ENCODE data around the gene CD300LF. TPM values are rescaled to one million over a fixed set of nuclear protein-coding genes. Genes with fewer than 3 reads are reported as not detected.

CD300LF gene
- total RNA-seq, 1 donor from 2014 or later, result not detected

DNA sequence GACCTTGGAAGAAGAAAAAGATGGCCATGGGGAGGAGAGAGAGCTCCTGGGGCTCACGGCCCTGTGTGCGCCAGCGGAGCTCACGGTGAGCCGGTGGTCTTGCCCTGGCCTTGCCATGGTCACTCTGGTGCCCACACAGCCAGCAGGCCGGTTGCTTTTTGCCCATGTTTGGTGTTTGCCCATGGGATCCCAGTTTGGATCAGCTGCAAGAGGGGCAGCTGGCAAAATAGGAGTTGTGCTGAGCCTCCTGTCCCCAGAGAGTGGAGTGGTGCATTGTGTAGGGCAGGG, 37.3 kb upstream of the CD300LF start:
- DNase-seq (ENCODE audit: low spot score), result no peak
- Mint-ChIP-seq H3K27ac (ENCODE audit: unreplicated experiment) (peak overlapping the region; percentile 93), H3K9me3 (ENCODE audit: low read depth) (no peaks in the 10 kb centered on the region), H3K4me3 (ENCODE audit: unreplicated experiment) (peak overlapping the region; percentile 88), H3K4me1 (ENCODE audit: low read depth) (peaks cover 50% of the 10 kb centered on the region), H3K36me3 (ENCODE audit: low read depth) (peaks cover 3% of the 10 kb centered on the region), H3K27me3 (ENCODE audit: low read depth) (no peaks in the 10 kb centered on the region)
- TF ChIP-seq, protein P1, sequence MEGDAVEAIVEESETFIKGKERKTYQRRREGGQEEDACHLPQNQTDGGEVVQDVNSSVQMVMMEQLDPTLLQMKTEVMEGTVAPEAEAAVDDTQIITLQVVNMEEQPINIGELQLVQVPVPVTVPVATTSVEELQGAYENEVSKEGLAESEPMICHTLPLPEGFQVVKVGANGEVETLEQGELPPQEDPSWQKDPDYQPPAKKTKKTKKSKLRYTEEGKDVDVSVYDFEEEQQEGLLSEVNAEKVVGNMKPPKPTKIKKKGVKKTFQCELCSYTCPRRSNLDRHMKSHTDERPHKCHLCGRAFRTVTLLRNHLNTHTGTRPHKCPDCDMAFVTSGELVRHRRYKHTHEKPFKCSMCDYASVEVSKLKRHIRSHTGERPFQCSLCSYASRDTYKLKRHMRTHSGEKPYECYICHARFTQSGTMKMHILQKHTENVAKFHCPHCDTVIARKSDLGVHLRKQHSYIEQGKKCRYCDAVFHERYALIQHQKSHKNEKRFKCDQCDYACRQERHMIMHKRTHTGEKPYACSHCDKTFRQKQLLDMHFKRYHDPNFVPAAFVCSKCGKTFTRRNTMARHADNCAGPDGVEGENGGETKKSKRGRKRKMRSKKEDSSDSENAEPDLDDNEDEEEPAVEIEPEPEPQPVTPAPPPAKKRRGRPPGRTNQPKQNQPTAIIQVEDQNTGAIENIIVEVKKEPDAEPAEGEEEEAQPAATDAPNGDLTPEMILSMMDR (IDR thresholded peaks at IDR 0.05), result no peak

DNA sequence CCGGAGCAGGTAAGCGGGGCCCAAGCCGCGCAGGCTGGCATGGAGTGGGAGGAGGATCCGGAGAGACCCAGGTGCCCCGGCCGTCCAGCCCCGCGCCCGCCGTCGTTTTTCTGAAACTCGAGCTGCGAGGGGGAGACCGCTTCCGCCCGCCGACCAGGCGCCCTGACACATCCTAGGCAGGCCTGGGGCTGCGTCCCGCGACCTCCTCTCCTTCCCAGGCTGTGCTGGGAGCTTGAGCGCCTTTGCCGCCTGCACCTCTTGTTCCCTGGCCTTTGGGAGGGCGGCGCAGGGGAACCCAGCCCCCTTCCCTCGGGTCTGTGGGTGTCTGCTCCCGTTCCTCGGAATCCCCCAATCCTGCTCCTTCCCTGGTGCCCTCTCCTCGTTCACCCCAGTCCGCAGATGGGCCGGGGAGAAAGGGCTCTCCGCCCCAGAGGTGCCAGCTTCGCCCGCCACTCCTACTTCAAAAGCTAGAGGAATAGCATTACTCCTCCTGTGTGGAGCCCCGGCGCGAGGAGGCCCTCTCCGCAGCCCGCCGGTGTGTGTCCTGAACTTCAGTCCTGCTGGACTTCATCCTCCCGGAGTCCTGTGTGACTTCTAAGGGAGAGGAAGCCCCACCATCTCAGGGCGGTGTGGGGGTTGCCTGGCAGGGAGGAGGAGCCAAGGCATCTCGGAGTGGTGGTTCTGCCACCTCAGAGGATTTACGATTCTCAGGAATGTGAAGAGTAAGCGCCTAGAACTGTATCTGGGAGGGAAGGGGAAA, 36.7 kb upstream of the CD300LF start:
- no peak for DNase-seq (ENCODE audit: low spot score)
- Mint-ChIP-seq H3K4me1 (ENCODE audit: low read depth) (peaks cover 53% of the 10 kb centered on the region), H3K4me3 (ENCODE audit: unreplicated experiment) (peak overlapping the region; percentile 88), H3K36me3 (ENCODE audit: low read depth) (peaks cover 3% of the 10 kb centered on the region), H3K9me3 (ENCODE audit: low read depth) (no peaks in the 10 kb centered on the region), H3K27ac (ENCODE audit: unreplicated experiment) (peak overlapping the region; percentile 93), H3K27me3 (ENCODE audit: low read depth) (no peaks in the 10 kb centered on the region)
- TF ChIP-seq, protein P1 (IDR thresholded peaks at IDR 0.05), result peak; percentile 17

DNA sequence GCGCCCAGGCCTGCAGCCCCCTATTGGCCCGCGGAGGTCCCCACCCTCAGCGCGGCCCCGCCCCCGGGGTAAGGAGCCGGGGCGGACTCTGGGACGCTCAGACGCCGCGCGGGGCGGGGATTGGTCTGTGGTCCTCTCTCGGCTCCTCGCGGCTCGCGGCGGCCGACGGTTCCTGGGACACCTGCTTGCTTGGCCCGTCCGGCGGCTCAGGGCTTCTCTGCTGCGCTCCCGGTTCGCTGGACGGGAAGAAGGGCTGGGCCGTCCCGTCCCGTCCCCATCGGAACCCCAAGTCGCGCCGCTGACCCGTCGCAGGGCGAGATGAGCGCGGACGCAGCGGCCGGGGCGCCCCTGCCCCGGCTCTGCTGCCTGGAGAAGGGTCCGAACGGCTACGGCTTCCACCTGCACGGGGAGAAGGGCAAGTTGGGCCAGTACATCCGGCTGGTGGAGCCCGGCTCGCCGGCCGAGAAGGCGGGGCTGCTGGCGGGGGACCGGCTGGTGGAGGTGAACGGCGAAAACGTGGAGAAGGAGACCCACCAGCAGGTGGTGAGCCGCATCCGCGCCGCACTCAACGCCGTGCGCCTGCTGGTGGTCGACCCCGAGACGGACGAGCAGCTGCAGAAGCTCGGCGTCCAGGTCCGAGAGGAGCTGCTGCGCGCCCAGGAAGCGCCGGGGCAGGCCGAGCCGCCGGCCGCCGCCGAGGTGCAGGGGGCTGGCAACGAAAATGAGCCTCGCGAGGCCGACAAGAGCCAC, 36.0 kb upstream of the CD300LF start, which contains the start of gene NHERF1:
Gene NHERF1, plus strand, starts transcription at position 100 of the 750 bp plus-strand sequence. Its CDS starts 219 bp downstream, at position 319.
- H3K4me3 Mint-ChIP-seq (ENCODE audit: unreplicated experiment), result peak within 1 kb of the TSS; percentile 88
- H3K9me3 Mint-ChIP-seq (ENCODE audit: low read depth), result no peaks in the 10 kb centered on the region
- TF ChIP-seq, protein P1 (IDR thresholded peaks at IDR 0.05), result peak; percentile 58
- H3K27ac Mint-ChIP-seq (ENCODE audit: unreplicated experiment), result peak within 1 kb of the TSS; percentile 93
- no peak for DNase-seq (ENCODE audit: low spot score)
- H3K36me3 Mint-ChIP-seq (ENCODE audit: low read depth), result peaks cover 3% of the 10 kb centered on the region
- H3K27me3 Mint-ChIP-seq (ENCODE audit: low read depth), result peaks cover 2% of the 10 kb centered on the region
- H3K4me1 Mint-ChIP-seq (ENCODE audit: low read depth), result peaks cover 53% of the 10 kb centered on the region

DNA sequence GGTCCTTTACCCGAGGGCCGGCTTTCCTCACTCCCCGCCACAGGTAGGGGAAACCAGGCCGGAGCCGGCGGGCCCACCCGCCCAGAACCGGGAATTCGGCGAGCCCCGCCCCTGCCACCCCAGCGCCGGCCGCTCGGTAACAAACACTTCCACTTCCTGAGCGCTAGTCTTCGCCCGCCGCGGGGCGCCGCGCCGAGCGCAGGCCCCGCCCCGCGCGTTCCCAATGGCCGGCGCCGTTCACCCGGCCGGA, 35.5 kb upstream of the CD300LF start:
- H3K4me1 Mint-ChIP-seq (ENCODE audit: low read depth), result peaks cover 51% of the 10 kb centered on the region
- peaks cover 3% of the 10 kb centered on the region for H3K36me3 Mint-ChIP-seq (ENCODE audit: low read depth)
- no peak overlapping the region for H3K27ac Mint-ChIP-seq (ENCODE audit: unreplicated experiment)
- H3K27me3 Mint-ChIP-seq (ENCODE audit: low read depth), result peaks cover 2% of the 10 kb centered on the region
- H3K9me3 Mint-ChIP-seq (ENCODE audit: low read depth), result no peaks in the 10 kb centered on the region
- peak overlapping the region; percentile 65 for H3K4me3 Mint-ChIP-seq (ENCODE audit: unreplicated experiment)
- TF ChIP-seq, protein P1 (IDR thresholded peaks at IDR 0.05), result no peak
- DNase-seq (ENCODE audit: low spot score), result no peak

DNA sequence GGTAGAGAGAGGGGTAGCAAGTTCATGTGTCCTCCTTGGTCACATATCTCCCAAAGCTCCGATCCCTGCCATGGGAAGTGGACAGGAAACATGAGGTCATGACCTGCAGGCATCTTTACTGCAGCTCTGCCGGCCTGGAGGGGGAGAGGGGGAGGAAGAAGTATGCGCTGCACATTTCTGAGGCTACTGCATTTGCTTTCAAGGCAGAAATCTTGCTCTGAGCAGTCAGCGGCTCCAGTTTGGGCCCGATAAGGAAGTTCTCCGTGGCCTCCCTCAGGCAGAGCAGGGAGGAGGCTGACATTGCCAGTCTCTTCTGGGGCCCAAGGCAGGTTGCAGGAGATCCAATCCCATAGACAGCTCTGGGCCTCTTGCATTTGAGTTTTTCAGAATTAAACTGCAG, 34.2 kb upstream of the CD300LF start:
- no peak overlapping the region for H3K27ac Mint-ChIP-seq (ENCODE audit: unreplicated experiment)
- no peaks in the 10 kb centered on the region for H3K36me3 Mint-ChIP-seq (ENCODE audit: low read depth)
- H3K9me3 Mint-ChIP-seq (ENCODE audit: low read depth), result no peaks in the 10 kb centered on the region
- no peak overlapping the region for H3K4me3 Mint-ChIP-seq (ENCODE audit: unreplicated experiment)
- H3K27me3 Mint-ChIP-seq (ENCODE audit: low read depth), result peaks cover 2% of the 10 kb centered on the region
- peaks cover 49% of the 10 kb centered on the region for H3K4me1 Mint-ChIP-seq (ENCODE audit: low read depth)
- no peak for DNase-seq (ENCODE audit: low spot score)
- TF ChIP-seq, protein P1 (IDR thresholded peaks at IDR 0.05), result no peak
